GM18861 (cell line): ENCODE data around the gene SLC4A7.
A peak's percentile ranks its signal among the peaks of the same experiment; 100 is the strongest.
"Not testable (repeated sequence)": the region's sequence is repeated elsewhere in the genome, so short reads cannot be mapped to it uniquely, and the experiment has no call there.

ENCODE experiments used
- ATAC-seq: cut with Tn5 transposase; IDR thresholded peaks from one replicate; pipeline ENCODE4 v1.9.1; 2021; ENCODE audit not compliant: unreplicated experiment

SLC4A7 gene

DNA sequence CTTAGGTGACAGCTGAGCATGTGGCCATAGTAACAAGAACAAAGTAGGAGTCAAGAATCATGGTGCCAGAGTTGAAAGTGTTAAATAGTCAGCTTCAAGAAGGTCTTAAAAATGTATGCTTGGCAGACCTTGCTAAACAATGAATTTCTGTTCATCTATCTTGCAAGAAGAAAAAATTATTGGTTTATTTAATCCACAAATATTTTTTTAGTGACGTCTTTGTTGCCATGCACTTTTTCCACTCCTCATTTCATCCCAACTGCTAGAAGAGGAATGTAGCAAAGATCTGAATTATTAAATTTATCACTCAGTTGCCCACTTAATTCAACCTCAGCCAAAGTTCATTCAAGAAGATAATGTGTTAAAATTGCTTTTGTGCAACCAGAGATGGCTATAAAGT lies 3.2 kb upstream of the SLC4A7 start:
- no peak for ATAC-seq

DNA sequence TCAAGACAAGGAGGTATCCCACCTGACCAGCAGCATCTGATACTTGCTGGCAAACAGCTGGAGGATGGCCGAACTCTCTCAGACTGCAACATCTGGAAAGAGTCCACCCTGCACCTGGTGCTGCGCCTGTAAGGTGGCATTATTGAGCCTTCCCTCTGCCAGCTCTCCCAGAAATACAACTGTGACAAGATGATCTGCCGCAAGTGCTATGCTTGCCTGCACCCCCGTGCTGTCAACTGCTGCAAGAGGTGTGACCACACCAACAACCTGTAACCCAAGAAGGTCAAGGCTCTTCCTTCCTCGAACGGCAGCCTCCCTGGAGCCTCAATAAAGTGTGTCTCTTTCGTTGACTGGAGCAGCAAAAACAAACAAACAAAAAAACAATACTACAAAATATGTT lies 2.2 kb upstream of the SLC4A7 start:
- ATAC-seq, result no peak

GRCh38 chr3:27485866-27486265 lies 1.7 kb upstream of the SLC4A7 start:
- ATAC-seq, result no peak

GRCh38 chr3:27483117-27484014 lies 818 bp downstream of the SLC4A7 start:
- ATAC-seq, result peak; percentile 20

GRCh38 chr3:27479806-27480543 lies 4.2 kb downstream of the SLC4A7 start:
- no peak for ATAC-seq

DNA sequence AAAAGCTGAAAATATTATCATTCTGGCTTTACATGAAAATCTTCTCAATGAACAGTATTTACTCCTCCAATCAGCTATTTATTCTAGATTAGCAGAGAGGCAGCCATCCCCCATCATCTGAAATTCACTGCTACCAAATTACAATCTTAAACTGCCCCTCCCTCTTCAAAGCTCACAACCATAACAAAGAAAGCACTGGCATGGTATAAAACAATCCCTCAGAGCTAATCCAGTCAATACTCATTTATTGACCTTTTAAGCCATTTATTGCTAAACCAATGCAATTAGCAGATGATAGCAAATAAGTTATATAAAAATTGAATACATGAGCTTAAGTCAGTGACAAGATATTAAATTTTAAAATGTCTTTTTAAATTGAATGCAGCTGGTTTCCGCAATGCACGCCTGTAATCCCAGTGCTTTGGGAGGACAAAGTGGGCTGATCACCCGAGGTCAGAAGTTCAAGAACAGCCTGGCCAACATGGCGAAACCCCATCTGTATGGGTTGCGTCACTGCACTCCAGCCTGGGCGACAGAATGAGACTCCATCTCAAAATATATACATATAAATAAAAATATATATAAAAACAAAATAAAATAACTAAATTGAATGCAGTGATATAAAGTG lies 12.1 kb downstream of the SLC4A7 start:
- ATAC-seq, result no peak

GRCh38 chr3:27468283-27468886 lies 15.8 kb downstream of the SLC4A7 start:
- no peak for ATAC-seq

DNA sequence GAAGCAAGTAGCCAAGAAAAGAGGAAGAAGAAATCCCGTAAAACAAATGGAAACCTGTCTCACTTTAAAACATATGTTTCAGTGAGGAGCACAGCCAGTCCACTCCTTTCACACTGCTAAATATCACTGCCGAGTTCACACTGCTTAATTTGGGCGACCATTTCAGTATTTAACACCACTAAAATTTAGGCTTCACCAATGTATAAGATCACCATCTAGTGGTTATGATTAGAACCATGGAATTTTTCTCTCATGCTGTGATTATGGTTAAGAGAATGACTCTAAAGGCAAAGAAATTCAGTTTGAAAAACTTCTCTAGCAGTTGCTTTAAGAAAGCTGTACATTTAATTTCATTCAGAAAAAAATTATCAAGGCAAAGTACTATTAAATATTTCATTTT lies 16.6 kb downstream of the SLC4A7 start:
- peak; percentile 94 for ATAC-seq

DNA sequence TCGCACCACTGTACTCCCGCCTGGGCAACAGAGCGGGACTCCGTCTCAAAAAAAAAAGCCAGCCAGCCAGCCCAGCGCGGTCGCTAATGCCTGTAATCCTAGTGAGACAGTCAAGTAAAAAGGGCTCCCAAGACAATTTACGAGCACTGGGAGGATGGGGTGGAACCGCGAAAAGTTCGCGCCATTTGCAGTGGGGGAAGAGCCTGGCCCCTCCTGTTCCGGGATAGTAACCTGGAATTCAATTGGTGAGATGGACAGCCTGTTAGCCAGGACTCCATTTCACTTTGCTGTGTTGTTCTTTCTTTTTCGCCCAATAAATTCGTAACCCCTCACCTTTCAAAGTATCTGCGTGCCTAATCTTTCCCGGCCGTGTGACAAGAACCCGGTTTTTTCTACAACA lies 19.5 kb downstream of the SLC4A7 start:
- no peak for ATAC-seq

GRCh38 chr3:27462228-27462627 lies 22.0 kb downstream of the SLC4A7 start:
- no peak for ATAC-seq

DNA sequence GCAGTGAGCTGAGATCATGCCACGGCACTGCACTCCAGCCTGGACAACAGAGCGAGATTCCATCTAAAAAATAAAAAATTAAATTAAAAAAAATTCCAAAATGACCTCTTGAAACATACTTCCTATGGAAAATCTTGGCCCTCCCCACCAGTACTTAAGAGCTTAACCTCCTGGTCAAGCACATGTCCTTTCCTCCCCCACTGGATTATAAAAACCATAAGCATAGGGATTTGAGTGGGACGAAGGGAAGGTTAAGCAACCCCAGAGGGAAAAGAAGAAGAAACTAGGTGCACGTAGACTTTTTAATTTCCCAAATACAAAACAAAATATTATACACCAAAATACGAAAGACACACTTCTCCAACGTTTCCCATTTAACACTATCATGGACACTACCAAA lies 25.3 kb downstream of the SLC4A7 start:
- no peak for ATAC-seq

- ATAC-seq, result no peak
Observed at GRCh38 chr3:27456554-27456953, 27.6 kb downstream of the SLC4A7 start.

DNA sequence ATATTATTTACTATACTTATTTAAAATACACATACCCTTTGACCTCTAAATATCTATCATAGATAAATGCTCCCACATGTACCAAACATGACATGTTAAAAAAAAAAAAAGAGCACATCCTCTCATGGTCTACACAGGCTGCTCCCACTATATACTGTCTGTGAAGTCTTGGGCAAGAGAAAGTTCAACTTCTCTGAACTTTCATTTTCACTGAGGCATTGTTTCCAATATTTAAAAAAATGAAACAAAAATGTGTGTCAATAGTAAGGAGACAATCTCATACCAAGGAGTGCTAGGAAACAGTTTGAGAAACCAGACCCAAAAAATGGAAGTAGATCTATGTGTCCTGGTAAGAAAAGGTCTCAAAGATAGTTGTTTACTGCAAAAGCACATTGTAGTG lies 29.3 kb downstream of the SLC4A7 start:
- peak; percentile 63 for ATAC-seq

GRCh38 chr3:27454461-27454860 lies 29.7 kb downstream of the SLC4A7 start:
- no peak for ATAC-seq

DNA sequence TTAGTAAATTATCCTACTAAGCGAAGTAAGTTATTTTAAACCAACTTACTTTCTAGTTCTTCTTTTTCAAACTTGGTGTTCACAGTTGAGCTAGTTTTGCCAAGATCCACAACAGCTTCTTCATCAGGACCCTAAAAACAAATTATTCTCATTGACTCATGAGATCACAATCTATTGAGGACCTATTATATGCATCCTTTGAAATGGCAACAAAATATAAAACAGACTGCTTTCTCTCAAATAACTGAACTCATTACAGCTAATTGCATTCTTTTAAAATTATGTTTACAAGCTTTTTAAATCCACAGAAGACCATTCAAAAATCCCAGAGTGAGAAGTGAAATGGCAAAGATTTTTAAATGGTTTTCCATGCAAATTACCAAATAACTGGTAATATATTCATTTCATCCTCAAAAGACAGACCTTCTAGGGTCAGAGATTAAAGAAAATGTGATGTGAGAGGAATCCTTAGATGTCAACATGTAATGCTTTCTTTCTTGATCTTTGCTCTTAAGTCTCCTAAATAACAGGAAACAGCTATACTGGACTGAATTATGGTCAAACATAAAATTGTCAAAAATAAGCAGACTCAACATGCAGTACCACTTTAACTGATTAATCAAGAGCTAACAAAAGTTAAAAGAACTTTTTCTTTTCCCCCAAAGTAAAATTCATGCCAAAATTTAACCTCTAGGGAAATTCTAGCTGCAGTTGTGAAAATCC lies 31.7 kb downstream of the SLC4A7 start:
- ATAC-seq, result no peak

DNA sequence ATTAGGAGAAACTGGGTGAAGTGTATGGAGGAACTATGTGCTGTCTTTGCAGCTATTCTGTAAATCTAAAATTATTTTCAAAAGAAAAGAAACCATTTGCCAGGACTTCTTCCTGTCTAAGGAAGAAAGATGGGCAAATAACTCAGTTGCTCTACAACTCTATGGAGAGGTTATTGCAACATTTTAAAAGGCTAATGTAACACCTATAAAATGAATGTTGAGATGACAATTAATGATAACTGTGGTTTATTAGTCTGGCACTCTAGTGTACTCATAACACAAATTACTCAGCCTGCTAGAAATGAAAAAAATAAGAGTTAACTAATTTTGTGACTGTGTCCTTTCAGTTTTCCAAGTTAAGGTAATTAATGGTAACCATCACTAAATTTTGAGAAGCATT lies 32.3 kb downstream of the SLC4A7 start:
- no peak for ATAC-seq

DNA sequence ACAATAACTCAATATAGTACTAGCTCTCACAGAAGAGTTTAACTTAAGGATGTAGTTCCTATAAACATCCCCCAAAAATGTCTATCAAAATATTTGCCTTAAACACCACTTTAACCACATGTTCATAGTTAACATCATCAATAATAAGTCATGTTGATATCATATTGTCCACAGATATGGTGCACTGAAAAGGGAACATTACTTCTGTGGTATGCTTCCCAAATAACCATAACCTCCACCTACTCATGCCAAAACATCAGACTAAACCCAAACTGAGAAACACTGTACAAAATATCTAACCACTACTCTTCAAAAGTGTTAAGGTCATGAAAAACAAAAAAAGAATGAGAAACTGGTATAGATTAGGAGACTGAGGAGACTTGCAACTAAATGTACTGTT lies 32.9 kb downstream of the SLC4A7 start:
- ATAC-seq, result no peak

GRCh38 chr3:27449530-27450150 lies 34.5 kb downstream of the SLC4A7 start:
- ATAC-seq, result no peak

GRCh38 chr3:27442995-27443394 lies 41.2 kb downstream of the SLC4A7 start:
- ATAC-seq, result not testable (repeated sequence)

DNA sequence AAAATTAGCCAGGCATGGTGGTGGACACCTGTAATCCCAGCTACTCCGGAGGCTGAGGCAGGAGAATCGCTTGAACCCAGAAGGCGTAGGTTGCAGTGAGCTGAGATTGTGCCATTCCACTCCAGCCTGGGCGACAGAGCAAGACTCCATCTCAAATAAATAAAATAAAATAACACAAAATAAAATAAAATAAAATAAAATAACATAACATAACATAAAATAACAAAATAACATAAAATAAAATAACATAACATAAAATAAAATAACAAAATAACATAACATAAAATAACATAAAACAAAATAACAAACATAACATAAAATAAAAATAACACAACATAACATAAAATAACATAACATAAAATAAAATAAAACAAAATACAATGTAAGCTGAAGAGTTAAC lies 45.8 kb downstream of the SLC4A7 start:
- not testable (repeated sequence) for ATAC-seq
